AG20443 (cell line): ENCODE data around the gene ANGPTL4.
A peak's percentile ranks its signal among the peaks of the same experiment; 100 is the strongest.
"Not testable (repeated sequence)": the region's sequence is repeated elsewhere in the genome, so short reads cannot be mapped to it uniquely, and the experiment has no call there.

Experiments
- DNase-seq: peaks from one replicate; pipeline ENCODE4 v3.0.0; 2012; ENCODE audit warnings: low spot score, mixed read lengths

The ANGPTL4 gene, protein sequence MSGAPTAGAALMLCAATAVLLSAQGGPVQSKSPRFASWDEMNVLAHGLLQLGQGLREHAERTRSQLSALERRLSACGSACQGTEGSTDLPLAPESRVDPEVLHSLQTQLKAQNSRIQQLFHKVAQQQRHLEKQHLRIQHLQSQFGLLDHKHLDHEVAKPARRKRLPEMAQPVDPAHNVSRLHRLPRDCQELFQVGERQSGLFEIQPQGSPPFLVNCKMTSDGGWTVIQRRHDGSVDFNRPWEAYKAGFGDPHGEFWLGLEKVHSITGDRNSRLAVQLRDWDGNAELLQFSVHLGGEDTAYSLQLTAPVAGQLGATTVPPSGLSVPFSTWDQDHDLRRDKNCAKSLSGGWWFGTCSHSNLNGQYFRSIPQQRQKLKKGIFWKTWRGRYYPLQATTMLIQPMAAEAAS

DNA sequence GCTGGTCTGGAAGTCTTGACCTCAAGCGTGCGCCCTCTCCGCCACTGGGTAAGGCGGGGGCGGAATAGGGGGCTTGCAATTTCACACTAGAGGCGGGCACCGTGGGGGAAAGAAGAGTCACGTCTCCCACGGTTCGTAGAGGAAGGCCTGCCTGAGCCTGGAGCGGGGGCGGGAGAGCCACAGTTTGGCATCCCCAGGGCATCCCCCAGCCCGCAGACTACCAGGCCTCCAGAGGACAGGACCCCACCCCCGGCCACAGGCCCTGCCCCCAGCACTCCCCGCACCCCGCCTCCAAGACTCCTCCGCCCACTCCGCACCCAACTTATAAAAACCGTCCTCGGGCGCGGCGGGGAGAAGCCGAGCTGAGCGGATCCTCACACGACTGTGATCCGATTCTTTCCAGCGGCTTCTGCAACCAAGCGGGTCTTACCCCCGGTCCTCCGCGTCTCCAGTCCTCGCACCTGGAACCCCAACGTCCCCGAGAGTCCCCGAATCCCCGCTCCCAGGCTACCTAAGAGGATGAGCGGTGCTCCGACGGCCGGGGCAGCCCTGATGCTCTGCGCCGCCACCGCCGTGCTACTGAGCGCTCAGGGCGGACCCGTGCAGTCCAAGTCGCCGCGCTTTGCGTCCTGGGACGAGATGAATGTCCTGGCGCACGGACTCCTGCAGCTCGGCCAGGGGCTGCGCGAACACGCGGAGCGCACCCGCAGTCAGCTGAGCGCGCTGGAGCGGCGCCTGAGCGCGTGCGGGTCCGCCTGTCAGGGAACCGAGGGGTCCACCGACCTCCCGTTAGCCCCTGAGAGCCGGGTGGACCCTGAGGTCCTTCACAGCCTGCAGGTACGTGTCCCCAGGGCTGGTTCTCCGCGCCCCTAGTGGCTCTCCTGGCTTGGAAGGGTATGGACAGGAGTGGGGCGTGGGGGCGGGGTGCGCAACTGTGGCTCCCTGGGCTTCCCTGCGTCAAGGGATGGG, at the start of gene ANGPTL4:
TSS of gene ANGPTL4 (plus strand) at position 353 of the 969 bp plus-strand sequence. CDS start at position 520, 167 bp downstream.
- peak; percentile 74 for DNase-seq

DNA sequence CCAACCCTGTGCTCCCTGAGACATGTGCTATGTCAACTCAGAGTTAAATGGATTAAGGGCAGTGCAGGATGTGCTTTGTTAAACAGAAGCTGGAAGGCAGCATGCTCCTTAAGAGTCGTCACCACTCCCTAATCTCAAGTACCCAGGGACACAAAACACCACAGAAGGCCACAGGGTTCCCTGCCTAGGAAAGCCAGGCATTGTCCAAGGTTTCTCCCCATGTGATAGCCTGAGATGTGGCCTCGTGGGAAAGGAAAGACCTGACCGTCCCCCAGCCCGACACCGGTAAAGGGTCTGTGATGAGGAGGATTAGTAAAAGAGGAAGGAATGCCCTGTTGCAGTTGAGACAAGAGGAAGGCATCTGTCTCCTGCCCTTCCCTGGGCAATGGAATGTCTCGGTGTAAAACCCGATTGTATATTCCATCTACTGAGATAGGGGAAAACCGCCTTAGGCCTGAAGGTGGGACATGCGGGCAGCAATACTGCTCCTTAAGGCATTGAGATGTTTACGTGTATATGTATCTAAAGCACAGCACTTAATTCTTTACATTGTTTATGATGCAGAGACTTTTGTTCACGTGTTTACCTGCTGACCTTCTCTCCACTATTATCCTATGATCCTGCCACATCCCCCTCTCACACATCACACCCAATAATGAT, 48.8 kb upstream of the ANGPTL4 start:
- DNase-seq = not testable (repeated sequence)

DNA sequence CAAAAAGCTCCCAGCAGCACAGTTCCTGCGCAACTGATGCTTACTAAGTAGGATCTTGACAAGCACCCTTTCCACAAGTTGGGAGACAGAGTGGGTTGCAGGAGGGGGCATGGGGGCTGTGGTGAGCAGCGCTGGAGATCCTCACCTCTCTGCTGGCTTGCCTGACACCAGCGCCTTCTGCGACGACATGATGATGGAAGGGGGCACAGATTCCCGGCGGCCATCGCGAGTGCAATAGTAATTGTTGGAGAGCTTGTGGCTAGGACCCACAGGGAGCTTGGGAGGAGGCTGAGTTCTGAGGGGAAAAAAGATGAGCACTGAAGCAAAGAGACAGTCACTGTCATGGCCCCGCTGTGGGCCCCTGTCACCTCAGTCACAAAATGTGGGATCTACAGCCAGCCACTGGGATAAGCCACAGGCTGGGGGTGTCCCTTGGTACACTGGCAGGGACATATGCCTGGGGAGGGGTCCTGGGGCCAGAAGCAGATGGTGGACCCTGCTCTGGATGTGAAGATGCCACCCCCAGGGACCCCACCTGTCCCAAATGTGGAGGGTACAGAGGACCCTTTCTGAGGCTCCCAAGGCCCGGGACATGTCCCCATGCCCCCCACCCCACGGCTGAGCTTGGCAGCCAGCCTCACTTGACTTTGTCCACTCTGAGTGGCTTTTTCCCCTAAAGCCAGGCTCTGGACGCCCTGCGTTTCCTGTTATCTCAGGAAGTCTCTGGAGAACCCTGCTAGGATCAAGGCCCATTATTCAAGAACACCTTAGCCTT, 47.4 kb upstream of the ANGPTL4 start:
- no peak for DNase-seq

DNA sequence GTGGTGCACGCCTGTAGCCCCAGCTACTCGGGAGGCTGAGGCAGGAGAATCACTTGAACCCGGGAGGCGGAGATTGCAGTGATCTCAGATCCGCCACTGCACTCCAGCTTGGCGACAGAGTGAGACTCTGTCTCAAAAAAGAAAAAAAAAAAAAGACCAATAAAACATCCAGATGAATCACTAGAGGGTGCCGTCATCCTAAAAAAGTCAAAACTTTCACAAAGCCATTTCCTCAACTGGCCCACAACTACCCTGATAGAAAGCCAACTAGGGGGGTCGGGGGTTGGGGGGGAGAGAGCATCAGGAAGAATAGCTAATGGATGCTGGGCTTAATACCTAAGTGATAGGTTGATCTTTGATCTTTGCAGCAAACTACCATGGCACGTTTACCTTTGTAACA, 45.1 kb upstream of the ANGPTL4 start:
- not testable (repeated sequence) for DNase-seq

DNA sequence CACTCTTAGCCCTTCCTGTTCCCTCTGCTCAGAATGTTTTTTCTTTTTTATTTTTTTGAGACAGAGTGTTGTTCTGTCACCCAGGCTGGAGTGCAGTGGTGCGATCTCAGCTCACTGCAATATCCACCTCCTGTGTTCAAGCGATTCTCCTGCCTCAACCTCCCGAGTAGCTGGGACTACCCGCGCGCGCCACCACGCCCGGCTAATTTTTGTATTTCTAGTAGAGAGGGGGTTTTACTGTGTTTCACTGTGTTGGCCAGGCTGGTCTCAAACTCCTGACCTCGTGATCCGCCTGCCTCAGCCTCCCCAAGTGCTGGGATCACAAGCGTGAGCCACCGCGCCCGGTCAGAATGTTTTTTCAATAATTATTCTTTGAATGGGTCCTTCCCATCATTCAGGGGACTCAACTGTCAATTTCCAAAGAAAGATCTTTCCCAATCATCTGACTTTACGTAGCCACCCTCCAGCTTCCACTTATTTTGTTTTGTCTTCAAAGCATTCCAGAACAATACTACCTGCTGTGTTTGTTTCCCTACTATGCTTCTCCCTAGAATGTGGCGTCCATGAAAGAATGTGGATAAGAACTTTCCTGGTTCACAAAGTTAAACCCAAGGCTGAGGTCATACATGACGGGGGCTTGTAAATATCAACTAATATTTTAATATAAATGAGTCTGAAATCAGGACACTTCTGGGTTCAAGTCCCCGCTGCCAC, 44.0 kb upstream of the ANGPTL4 start:
- no peak for DNase-seq

DNA sequence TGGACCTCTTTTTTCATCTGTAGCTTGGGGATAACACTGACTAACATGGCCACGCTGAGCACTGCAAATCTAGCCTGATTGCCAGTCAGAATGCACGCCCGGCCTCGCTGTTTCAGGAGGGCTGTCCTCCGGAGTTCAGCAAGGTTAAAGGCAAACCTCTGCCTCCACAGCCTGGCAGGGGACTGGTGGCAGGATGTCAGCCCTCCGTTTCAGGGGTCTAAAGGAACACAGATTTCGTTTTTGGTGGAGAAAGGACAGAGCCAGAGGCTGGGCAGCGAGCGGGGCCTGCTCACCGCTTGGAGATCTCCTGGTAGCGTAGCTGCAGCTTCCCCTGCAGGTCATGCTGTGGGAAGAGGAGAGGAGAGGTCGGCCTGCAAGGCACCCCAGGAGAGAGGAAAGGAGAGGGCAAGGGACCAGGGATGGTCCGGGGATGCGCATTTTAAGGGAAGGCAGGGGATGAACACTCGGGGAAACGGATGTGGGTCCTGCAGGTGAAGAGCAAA, 43.3 kb upstream of the ANGPTL4 start:
- DNase-seq = no peak

DNA sequence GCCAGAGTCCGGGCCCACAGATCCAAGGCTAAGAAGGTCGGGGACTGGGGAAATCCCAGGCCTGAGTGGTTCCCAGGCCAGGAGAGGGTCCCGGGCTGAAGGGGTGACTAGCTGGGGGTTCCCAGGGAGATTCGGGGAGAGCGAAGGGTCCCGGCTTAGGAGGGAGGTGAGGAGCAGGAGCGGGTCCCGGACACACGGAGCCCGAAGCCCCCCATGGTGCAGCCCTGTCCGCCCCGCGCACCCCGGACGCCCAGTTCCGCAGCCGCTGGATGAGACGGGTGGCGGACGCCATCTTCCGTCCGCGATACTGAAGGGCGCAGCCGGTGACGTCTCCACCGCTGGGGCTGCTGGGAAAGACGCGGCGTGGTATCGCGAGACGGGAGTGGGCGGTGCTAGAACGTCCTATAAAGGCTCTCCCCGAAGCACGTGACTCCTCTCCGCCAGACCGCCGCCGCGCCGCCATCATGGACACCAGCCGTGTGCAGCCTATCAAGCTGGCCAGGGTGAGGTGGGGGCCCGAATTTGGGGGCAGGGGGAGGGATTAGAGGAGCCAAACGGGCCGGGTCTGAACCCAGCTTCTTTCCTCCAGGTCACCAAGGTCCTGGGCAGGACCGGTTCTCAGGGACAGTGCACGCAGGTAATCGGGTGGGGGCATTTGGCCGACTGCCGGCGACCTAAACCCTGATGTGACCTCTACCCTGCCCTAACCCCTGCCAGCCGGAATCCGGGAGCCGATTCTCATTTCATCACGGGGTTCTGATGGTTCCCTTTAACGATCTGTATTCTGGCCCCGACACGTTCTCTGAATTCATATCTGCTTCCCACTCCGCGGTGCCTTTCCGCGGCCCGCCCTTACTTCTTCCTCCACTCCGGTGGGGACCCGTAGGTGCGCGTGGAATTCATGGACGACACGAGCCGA, 42.6 kb upstream of the ANGPTL4 start, which contains the start of the genes NDUFA7 and RPS28:
TSS of gene NDUFA7 (minus strand) at position 309 of the 919 bp plus-strand sequence. CDS start at position 292, 17 bp downstream.
TSS of gene RPS28 (plus strand) at position 430 of the 919 bp plus-strand sequence. CDS start at position 465, 35 bp downstream.
- DNase-seq = peak; percentile 98

DNA sequence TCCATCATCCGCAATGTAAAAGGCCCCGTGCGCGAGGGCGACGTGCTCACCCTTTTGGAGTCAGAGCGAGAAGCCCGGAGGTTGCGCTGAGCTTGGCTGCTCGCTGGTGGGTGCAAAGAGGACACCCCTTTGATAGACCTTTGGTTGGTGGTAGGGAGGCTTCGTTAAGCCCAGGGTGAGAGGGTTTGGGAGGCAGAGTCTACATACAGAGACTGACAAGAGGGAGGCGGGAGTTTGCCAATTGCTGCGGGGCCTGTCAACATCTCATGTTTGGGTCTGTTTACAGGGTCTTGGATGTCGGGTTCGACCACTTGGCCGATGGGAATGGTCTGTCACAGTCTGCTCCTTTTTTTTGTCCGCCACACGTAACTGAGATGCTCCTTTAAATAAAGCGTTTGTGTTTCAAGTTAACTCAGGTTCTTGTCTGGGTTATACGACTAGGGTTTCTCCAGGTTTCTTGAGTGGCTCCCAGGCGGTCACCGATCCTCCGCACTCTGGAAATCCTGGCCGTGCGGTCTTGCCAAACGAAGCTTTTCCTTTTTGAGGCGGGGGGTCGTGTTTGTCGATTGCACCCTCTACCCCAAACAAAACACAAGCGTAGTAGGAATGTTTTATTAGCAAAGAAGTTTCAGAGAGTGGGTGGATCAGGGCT, 41.8 kb upstream of the ANGPTL4 start:
- DNase-seq = no peak

DNA sequence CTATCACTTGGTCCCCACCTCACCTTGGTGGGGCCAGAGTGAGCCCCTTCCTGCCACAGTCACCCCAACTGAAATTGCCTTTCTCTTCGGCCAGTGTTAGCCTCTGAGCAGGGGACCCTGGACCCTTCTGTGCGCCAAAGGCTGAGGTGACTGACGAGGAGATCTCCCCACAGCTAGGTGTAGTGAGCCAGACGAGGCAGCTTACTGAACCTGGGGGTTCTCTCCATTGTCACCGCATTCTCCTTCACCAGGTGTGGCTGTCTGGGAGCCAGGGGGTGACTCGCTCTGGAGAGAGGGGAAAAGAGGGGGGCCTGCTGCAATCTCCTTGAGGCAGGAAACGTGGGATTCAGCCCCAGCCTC, 41.3 kb upstream of the ANGPTL4 start:
- no peak for DNase-seq

DNA sequence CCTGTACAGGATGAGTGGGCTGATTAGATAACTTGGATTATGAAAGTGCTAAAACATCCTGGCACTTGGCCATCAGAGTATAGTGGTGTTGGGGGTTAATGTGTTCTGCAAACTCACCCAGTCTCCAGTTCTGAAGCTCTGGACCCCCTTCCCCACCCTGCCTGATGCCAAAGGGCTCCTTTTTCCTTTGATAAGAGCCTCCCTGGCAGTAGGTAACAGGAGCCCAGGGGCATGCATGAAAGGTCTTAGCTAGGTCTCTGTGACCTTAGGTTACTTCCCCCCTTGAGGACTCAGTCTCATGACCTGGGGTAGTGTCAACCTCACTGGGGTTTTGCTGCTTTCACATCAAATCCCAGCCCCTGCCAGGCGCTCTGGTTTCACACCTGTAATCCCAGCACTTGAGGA, 40.2 kb upstream of the ANGPTL4 start:
- DNase-seq = no peak

DNA sequence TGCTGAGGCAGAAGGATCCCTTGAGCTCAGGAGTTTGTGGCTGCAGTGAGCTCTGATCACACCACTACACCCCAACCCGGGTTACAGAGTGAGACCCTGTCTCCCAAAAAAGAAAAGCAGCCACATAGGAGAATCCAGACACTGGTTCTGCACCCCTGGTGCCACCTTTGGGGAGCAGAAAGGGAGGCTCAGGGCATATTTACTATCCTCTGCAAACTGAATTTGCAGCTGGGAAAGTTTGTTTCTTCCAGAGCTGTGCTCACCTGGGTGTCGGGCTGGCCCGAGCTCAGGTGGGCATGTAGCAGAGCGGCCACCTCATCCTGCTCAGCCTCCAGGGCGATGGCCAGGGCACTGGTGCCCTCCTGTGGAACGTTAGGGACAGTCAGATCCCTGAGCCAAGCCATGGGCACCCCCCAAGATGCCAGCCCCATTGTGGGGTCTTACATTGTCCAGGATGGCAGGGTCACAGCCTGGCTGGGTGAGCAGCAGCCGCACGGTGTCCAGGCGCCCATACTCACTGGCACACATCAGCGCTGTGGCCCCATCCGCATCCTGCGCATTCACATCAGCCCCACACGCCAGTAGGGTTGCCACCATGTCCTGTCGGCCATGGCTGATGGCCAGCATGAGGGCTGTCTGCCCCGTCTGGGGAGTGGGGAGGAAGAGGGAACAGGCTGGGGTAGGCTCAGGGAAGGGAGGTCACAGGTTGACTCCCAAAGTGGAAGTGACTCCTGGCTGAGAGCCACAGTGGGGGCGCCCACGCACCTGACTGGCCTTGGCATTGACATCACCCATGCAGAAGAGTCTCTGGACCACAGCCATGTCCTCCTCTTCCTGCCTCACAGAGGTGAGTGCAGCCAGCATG, 39.5 kb upstream of the ANGPTL4 start:
- no peak for DNase-seq

DNA sequence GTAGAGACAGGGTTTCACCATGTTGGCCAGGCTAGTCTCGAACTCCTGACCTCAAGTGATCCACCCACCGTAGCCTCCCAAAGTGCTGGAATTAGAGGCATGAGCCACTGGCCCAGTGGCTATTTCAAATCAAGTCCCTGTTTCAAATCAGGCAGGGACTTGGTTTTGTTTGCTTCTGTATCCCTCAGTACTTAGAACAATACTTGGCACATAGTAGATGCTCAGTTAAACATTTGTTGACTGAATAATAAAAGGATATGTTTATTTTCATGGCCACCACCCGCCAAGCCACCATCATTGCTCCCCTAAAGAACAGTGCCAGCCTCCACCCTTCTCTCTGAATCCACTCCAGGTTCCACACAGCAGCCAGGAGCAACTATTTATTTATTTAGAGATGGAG, 38.5 kb upstream of the ANGPTL4 start:
- DNase-seq = no peak

DNA sequence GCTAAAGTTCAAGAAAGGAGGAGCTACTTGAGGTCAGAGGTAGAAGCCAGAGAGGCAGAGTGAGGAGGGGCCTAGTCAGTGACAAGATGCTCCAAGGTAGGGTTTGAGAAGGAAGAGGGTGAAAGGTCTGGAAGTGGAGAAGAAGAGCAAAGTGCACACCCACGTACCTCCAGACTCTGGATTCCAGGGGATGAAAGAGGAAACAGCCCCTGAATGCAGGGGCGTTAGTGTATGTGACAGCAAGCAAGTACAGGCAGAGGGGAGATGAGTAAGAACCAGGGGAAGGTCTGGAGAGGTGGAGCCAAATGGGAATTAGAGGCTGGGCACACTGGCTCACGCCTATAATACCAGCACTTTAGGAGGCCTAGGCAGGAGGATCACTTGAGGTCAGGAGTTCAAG, 34.0 kb upstream of the ANGPTL4 start:
- no peak for DNase-seq

DNA sequence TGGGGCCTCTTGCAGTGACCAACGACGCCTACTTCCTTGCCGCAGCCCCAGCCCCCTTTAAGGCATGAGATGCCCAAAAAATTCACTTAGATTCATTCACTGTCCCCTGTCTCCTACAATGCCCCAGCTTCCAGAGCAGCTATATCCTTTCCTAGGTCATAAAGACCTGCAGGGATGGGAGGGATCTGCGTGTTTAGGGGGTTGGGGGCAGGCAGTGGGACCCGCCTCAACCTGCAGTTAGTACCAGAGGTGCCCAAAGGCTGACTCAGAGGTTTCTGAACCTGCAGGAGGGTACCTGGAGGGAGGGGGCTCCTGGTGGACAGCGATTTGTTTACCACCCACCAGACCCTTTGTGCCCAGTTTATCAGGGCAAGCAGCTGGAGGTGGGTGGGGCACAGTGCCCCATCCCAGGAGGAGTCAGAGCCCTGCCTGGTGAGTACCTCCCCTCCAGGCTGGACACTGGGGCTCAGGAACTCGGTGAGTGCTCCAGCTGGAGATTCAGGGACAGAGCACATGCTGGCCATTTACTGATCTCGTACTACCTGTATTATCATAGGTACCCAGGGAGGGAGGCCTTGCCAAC, 32.6 kb upstream of the ANGPTL4 start:
- no peak for DNase-seq

DNA sequence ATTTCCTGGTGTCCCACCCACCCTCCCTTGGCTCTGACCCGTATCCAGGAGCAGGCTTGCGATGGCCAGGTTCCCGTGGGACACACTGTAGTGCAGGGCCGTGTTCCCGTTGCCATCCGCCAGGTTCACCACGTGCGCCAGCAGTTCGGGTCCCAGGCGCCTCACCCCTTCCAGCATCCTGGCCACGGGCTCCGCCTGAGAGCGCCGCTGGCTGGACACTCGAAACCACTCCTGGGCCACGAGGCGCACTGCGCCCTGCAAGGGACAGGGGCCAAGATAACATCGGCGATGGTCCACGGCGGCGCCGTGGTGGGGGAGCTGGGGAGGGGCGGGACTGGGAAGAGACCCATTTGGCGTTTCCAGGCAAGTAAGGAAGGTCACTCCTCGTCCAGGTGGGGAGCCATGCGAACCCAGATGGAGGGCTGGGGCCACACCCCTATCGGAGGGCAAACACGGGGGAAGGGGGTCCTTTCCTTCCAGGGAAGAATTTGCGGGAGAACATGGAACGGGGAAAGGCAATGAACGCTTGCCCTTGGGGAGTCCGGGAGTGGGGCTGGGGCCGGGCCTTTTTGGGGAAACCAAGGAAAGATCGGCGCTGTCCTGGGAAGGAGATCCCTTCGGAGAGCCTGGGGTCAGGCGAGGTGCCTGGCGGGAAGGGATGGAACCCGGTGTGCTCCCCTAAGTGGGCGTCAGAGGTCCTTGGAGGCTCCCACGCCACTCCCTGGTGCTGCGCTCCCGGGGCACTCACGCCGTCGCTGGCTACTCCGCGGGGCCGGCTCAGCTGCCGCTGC, 30.8 kb upstream of the ANGPTL4 start:
- no peak for DNase-seq

DNA sequence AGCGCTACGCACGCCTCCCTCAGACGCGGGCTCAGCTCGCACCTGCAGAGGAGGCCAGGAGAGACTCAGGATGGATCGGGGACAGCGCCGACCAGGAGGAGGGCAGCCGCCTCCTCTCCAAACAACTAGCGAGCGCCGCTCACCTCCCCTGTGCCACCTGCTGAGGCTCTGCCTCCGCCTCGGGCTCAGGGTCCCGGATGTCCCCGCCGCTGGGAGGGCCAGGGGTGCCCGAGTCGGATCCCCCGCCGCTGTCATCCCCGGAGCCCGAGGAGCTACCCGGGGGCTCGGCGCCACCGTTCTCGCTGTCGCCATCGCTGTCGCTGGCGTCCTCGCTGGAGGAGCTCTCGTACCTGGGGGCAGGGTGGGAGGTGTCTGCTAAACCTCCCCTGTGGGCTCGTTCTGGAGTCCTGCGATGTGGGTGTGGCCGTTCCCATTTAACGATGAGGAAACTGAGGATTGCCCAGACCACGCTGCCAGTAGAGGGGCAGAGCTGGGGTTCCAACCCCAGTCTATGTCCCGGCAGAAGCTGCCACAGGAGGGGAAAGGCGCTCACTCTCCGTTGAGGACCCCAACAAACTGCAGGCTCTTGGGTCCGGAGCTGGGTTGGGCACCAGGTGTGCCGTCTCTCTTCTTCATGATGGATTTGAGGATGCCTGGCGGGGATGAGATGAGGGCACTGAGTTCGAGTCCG, 30.0 kb upstream of the ANGPTL4 start:
- DNase-seq = no peak
